Pancreas (tissue), 10 donors: ENCODE data around the gene DMGDH. TPM values are rescaled to one million over a fixed set of nuclear protein-coding genes. Genes with fewer than 3 reads are reported as not detected.

Experiments used
- ATAC-seq, 4 donors: fragments of 200-7000 bp; cut with Tn5 transposase; one replicate each; pipeline versions ENCODE4 v1.8.0 to v1.9.1; 2020; ENCODE audit warnings: mild to moderate bottlenecking in 4 of 4, moderate library complexity in 4 of 4
- DNase-seq, 6 donors: peaks; one replicate each; pipeline ENCODE4 v3.0.0-alpha.2; 2020
- FAIRE-seq: peaks from 2 replicates; lab custom pipeline; 2012; peaks lifted over from hg19 to GRCh38; lab: Jason Lieb, UNC
- H3K27ac ChIP-seq, 4 donors: fragments of 200-600 bp; sonication (generic); 1 replicate in 3 of 4; 2 replicates in 1 of 4; pipeline versions ENCODE4 v1.5.0 to v1.8.0; 2020
- H3K27me3 ChIP-seq, 4 donors: fragments of 200-600 bp; one replicate each; pipeline ENCODE4 v1.8.0; 2021
- H3K36me3 ChIP-seq, 3 donors: fragments of 200-600 bp; sonication (generic) in 1 of 3; one replicate each; pipeline versions ENCODE4 v1.5.0 to v1.8.0; 2020 to 2021
- H3K4me1 ChIP-seq, 3 donors: fragments of 200-600 bp; one replicate each; pipeline ENCODE4 v1.8.0; 2021
- H3K4me3 ChIP-seq, 4 donors: fragments of 200-600 bp; sonication (generic) in 2 of 4; one replicate each; pipeline versions ENCODE4 v1.5.0 to v1.8.0; 2020 to 2021
- H3K9me3 ChIP-seq, 4 donors: fragments of 200-600 bp; one replicate each; pipeline ENCODE4 v1.8.0; 2021
- CTCF ChIP-seq, 4 donors: fragments of 200-600 bp; sonication (generic) in 3 of 4; IDR thresholded peaks; one replicate each; pipeline versions ENCODE4 v1.5.0 to v1.8.0; 2021; ENCODE audit warnings: antibody characterized with exemption in 4 of 4
- WGBS, 2 donors: extraction: QIAGEN DNeasy Blood & Tissue Kit; methylation state at CpG; one replicate each; pipeline ENCODE4 v1.1.7; 2013; 5-methylcytosine and 5-hydroxymethylcytosine counted together
- intact Hi-C, 3 donors: fragments of 100-400 bp; cut with DNase I; formaldehyde crosslinking; loops; one replicate each; pipeline versions ENCODE4 v1.11.1 to v1.14.2; 2022
- polyA plus RNA-seq, 2 donors: library from polyadenylated mRNA; stranded (reverse); fragments of 200-250 nt; gene quantifications; one replicate each; pipeline ENCODE4 v1.2.3, GENCODE V29; 2013
- total RNA-seq, 6 donors: library from RNA; stranded (reverse); fragmentation: NEBNext Ultra II Directional in 4 of 6; extraction: Animal tissue kit (Norgen Biotek cat#: 25700) in 4 of 6; gene quantifications; one replicate each; pipeline versions ENCODE4 v1.2.1 to v1.2.4, GENCODE V29; 2021 to 2023
- donor health status: healthy with polysubstance abuse.
- donor health status: DM: no; HTN: no; CAD: no; lungs with moderate emphysema.
- donor health status: DM: no; HTN: no; CAD: no.
- donor health status: control.
- donor health status: control.
- donor health status: Bipolar disorder and iron deficiency.
- donor health status: DM: yes; HTN: yes; CAD: no.
- donor health status: DM: no; HTN: no; CAD: no.
- donor health status: DM: no; HTN: no; CAD: no.
- donor health status: DM: yes; HTN: yes; CAD: no.

The DMGDH gene
- total and polyA plus RNA-seq, 8 donors = 0.23 to 4.9 (median 1.5) TPM

GRCh38 chr5:79109527-79110492 is 40.3 kb upstream of the DMGDH start:
- FAIRE-seq (no peak), DNase-seq (peak in 1 of 6 donors; percentile 7), ATAC-seq (peak in 3 of 4 donors; percentile 46 to 65 (median 62))
- peak in 2 of 4 donors; percentile 29 to 35 for TF ChIP-seq CTCF (IDR thresholded peaks at IDR 0.05)
- peaks cover 0 to 6% (median 0%) of the 10 kb centered on the region in 3 donors for H3K4me1 ChIP-seq
- H3K9me3 ChIP-seq = no peaks in the 10 kb centered on the region
- no peak overlapping the region for H3K4me3 ChIP-seq
- no peaks in the 10 kb centered on the region for H3K27me3 ChIP-seq
- H3K36me3 ChIP-seq = no peaks in the 10 kb centered on the region
- 49 to 66% methylated on average over 15 of the region's 15 CpGs for WGBS, 2 donors
- no peak overlapping the region for H3K27ac ChIP-seq
- intact Hi-C loops = no loop called here

DNA sequence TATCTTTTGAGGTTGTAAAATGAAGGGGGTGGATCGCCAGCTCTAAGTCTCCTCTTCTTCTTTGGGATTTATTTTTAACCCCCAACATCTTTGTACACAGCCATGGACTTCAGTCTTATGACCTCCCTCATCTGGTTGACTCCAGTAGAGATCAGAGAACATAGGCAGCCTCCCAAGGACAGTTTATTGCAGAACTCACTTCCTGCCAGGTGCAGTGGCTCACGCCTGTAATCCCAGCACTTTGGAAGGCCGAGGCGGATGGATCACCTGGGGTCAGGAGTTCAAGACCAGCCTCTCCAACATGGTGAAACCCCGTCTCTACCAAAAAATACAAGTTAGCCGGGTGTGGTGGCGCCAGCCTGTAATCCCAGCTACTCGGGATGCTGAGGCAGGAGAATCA is 39.3 kb upstream of the DMGDH start:
- intact Hi-C loops = no loop called here
- H3K27ac ChIP-seq = no peak overlapping the region
- ATAC-seq (no peak), DNase-seq (no peak), FAIRE-seq (no peak)
- H3K9me3 ChIP-seq = no peaks in the 10 kb centered on the region
- H3K4me3 ChIP-seq = no peak overlapping the region
- no peaks in the 10 kb centered on the region for H3K27me3 ChIP-seq
- TF ChIP-seq CTCF (IDR thresholded peaks at IDR 0.05) = no peak
- H3K36me3 ChIP-seq = no peaks in the 10 kb centered on the region
- WGBS, 2 donors = 83 to 87% methylated on average over 8 of the region's 8 CpGs
- peaks cover 0 to 6% (median 0%) of the 10 kb centered on the region in 3 donors for H3K4me1 ChIP-seq

GRCh38 chr5:79108086-79108485 is 38.6 kb upstream of the DMGDH start:
- no peak for FAIRE-seq

DNA sequence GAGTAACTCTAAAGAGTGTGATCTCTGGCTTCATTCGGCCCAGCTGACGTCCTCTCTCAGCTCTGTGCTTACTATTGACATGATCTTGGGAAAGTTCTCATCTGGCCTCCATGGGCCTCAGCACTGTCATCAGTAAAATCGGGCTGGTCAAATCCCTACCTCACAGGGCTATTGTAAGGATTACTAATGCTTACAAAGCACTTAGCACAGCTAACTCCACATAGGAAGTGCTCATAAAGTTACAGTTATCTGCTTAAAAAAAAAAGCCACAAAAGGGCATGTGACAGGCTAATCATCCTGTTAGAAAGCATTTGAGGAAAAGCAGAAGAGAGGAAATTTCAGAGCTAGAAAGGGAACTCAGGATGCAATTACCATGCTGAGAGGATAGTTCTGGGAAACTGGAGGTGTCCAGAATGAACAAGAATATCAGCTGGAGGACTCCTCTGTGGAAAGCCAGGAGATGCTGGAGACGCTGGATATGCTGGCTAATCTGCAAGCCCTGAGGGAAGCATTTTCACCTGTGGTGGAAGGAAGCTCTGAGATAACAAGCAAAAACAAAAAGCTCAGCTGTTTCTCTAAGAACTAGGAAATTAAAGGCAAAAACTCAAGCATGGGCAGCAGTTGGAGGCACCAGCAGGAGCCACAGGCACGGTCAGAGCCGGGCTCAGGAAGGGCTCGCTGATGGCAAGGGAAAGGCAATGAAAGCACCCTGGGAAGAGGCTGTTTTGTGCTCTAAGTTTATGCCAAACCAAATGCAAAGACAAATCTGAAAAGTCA is 37.7 kb upstream of the DMGDH start:
- DNase-seq (peak in 4 of 6 donors; percentile 42 to 66 (median 48)), FAIRE-seq (no peak), ATAC-seq (peak; percentile 89 to 97 (median 96))
- Histone ChIP-seq H3K9me3 (no peaks in the 10 kb centered on the region), H3K4me1 (peaks cover 0 to 6% (median 0%) of the 10 kb centered on the region in 3 donors), H3K27me3 (no peaks in the 10 kb centered on the region), H3K4me3 (no peak overlapping the region), H3K36me3 (no peaks in the 10 kb centered on the region), H3K27ac (peak overlapping the region in 1 of 4 donors; percentile 39)
- WGBS, 2 donors = 57 to 59% methylated on average over 7 of the region's 7 CpGs
- intact Hi-C loops = no loop called here
- no peak for TF ChIP-seq CTCF (IDR thresholded peaks at IDR 0.05)

More at GRCh38 chr5:79108086-79108485, 38.6 kb upstream of the DMGDH start:
- intact Hi-C loops = no loop called here
- Histone ChIP-seq H3K36me3 (no peaks in the 10 kb centered on the region), H3K9me3 (no peaks in the 10 kb centered on the region), H3K27me3 (no peaks in the 10 kb centered on the region), H3K27ac (no peak overlapping the region), H3K4me1 (peaks cover 0 to 6% (median 0%) of the 10 kb centered on the region in 3 donors), H3K4me3 (no peak overlapping the region)
- ATAC-seq (no peak), DNase-seq (no peak)
- WGBS, 2 donors = 72 to 73% methylated on average over 3 of the region's 3 CpGs
- no peak for TF ChIP-seq CTCF (IDR thresholded peaks at IDR 0.05)
